ENCODE measurements around the gene CELSR3.
A peak's percentile ranks its signal among the peaks of the same experiment; 100 is the strongest.

Gene CELSR3

GRCh38 chr3:48644898-48645760 is 17.6 kb downstream of the CELSR3 start:
- Mint-ChIP-seq H3K4me1 (ENCODE audit: low read depth in 2 of 2) (no peaks in the 10 kb centered on the region), H3K27me3 (peaks cover 0 to 9% of the 10 kb centered on the region in 2 donors), H3K4me3 (no peak overlapping the region), H3K36me3 (ENCODE audit: insufficient read depth) (peaks cover 9% of the 10 kb centered on the region), H3K9me3 (no peaks in the 10 kb centered on the region), H3K27ac (no peak overlapping the region)
- no peak for DNase-seq
- ATAC-seq (replicated peaks) = no peak

GRCh38 chr3:48642605-48643004 is 20.1 kb downstream of the CELSR3 start:
- no peak overlapping the region for H3K4me3 Mint-ChIP-seq
- ATAC-seq (replicated peaks) (no peak), DNase-seq (no peak)
- H3K27ac Mint-ChIP-seq = no peak overlapping the region
- H3K4me1 Mint-ChIP-seq (ENCODE audit: low read depth in 2 of 2) = peaks cover 0 to 2% of the 10 kb centered on the region in 2 donors
- H3K27me3 Mint-ChIP-seq = peaks cover 0 to 9% of the 10 kb centered on the region in 2 donors
- H3K36me3 Mint-ChIP-seq (ENCODE audit: insufficient read depth) = peaks cover 9% of the 10 kb centered on the region
- no peaks in the 10 kb centered on the region for H3K9me3 Mint-ChIP-seq

GRCh38 chr3:48641396-48641795 is 21.3 kb downstream of the CELSR3 start:
- no peak for ATAC-seq (replicated peaks)
- Mint-ChIP-seq H3K27ac (no peak overlapping the region), H3K36me3 (ENCODE audit: insufficient read depth) (peaks cover 9% of the 10 kb centered on the region), H3K9me3 (no peaks in the 10 kb centered on the region), H3K4me3 (no peak overlapping the region), H3K4me1 (ENCODE audit: low read depth in 2 of 2) (peaks cover 0 to 5% of the 10 kb centered on the region in 2 donors), H3K27me3 (peaks cover 0 to 9% of the 10 kb centered on the region in 2 donors)
- no peak for DNase-seq

GRCh38 chr3:48639944-48640606 is 22.6 kb downstream of the CELSR3 start:
- no peak for DNase-seq
- Mint-ChIP-seq H3K27me3 (peaks cover 0 to 9% of the 10 kb centered on the region in 2 donors), H3K9me3 (no peaks in the 10 kb centered on the region), H3K36me3 (ENCODE audit: insufficient read depth) (peaks cover 12% of the 10 kb centered on the region), H3K4me1 (ENCODE audit: low read depth in 2 of 2) (peaks cover 0 to 8% of the 10 kb centered on the region in 2 donors), H3K27ac (no peak overlapping the region), H3K4me3 (no peak overlapping the region)
- no peak for ATAC-seq (replicated peaks)

- Mint-ChIP-seq H3K4me3 (peak overlapping the region in 1 of 2 donors; percentile 62), H3K4me1 (ENCODE audit: low read depth in 2 of 2) (peaks cover 10 to 18% of the 10 kb centered on the region in 2 donors), H3K36me3 (ENCODE audit: insufficient read depth) (peaks cover 8% of the 10 kb centered on the region), H3K9me3 (no peaks in the 10 kb centered on the region), H3K27ac (peak overlapping the region in 1 of 2 donors; percentile 54), H3K27me3 (peaks cover 0 to 9% of the 10 kb centered on the region in 2 donors)
- DNase-seq = no peak
- no peak for ATAC-seq (replicated peaks)
Measured at GRCh38 chr3:48637305-48637704, 25.4 kb downstream of the CELSR3 start.

- ATAC-seq (replicated peaks) = no peak
- no peak for DNase-seq
- H3K4me3 Mint-ChIP-seq = peak overlapping the region; percentile 80 to 89
- no peaks in the 10 kb centered on the region for H3K9me3 Mint-ChIP-seq
- no peak overlapping the region for H3K27ac Mint-ChIP-seq
- no peaks in the 10 kb centered on the region for H3K27me3 Mint-ChIP-seq
- peaks cover 14 to 18% of the 10 kb centered on the region in 2 donors for H3K4me1 Mint-ChIP-seq (ENCODE audit: low read depth in 2 of 2)
- peaks cover 2% of the 10 kb centered on the region for H3K36me3 Mint-ChIP-seq (ENCODE audit: insufficient read depth)
Measured at GRCh38 chr3:48636149-48636655, 26.5 kb downstream of the CELSR3 start.

- Mint-ChIP-seq H3K4me3 (peak within 1 kb of the TSS; percentile 80 to 89), H3K27ac (peak within 1 kb of the TSS; percentile 61 to 82)
Measured at GRCh38 chr3:48635222-48636021, 27.3 kb downstream of the CELSR3 start, which contains the start of gene SLC26A6. Gene SLC26A6, minus strand, starts transcription at chr3:48635461. Its CDS starts 68 bp downstream, at chr3:48635393.

GRCh38 chr3:48634661-48635221 is 27.9 kb downstream of the CELSR3 start:
- peak in 2 of 3 experiments; percentile 11 to 16 for DNase-seq
- Mint-ChIP-seq H3K27ac (peak overlapping the region; percentile 61 to 82), H3K27me3 (no peaks in the 10 kb centered on the region), H3K36me3 (ENCODE audit: insufficient read depth) (peaks cover 5% of the 10 kb centered on the region), H3K9me3 (no peaks in the 10 kb centered on the region), H3K4me3 (peak overlapping the region; percentile 80 to 89), H3K4me1 (ENCODE audit: low read depth in 2 of 2) (peaks cover 14 to 18% of the 10 kb centered on the region in 2 donors)
- peak; percentile 20 for ATAC-seq (replicated peaks)

More at GRCh38 chr3:48635222-48636021, 27.3 kb downstream of the CELSR3 start, which contains the start of gene SLC26A6:
- no peaks in the 10 kb centered on the region for H3K27me3 Mint-ChIP-seq
- H3K36me3 Mint-ChIP-seq (ENCODE audit: insufficient read depth) = peaks cover 2% of the 10 kb centered on the region
- ATAC-seq (replicated peaks) = peak; percentile 97
- H3K9me3 Mint-ChIP-seq = no peaks in the 10 kb centered on the region
- peak; percentile 88 to 90 (median 89) for DNase-seq
- H3K4me1 Mint-ChIP-seq (ENCODE audit: low read depth in 2 of 2) = peaks cover 14 to 18% of the 10 kb centered on the region in 2 donors

GRCh38 chr3:48633743-48634142 is 28.9 kb downstream of the CELSR3 start:
- Mint-ChIP-seq H3K27me3 (no peaks in the 10 kb centered on the region), H3K4me3 (peak overlapping the region; percentile 80 to 89), H3K4me1 (ENCODE audit: low read depth in 2 of 2) (peaks cover 14 to 16% of the 10 kb centered on the region in 2 donors), H3K36me3 (ENCODE audit: insufficient read depth) (peaks cover 9% of the 10 kb centered on the region), H3K27ac (peak overlapping the region; percentile 61 to 82), H3K9me3 (no peaks in the 10 kb centered on the region)
- no peak for DNase-seq
- ATAC-seq (replicated peaks) = no peak

- ATAC-seq (replicated peaks) (no peak), DNase-seq (no peak)
- Mint-ChIP-seq H3K36me3 (ENCODE audit: insufficient read depth) (peaks cover 11% of the 10 kb centered on the region), H3K4me3 (no peak overlapping the region), H3K9me3 (no peaks in the 10 kb centered on the region), H3K27me3 (no peaks in the 10 kb centered on the region), H3K27ac (peak overlapping the region in 1 of 2 donors; percentile 5), H3K4me1 (ENCODE audit: low read depth in 2 of 2) (peaks cover 14 to 16% of the 10 kb centered on the region in 2 donors)
Measured at GRCh38 chr3:48633256-48633655, 29.4 kb downstream of the CELSR3 start.

GRCh38 chr3:48631516-48632448 is 30.9 kb downstream of the CELSR3 start:
- Mint-ChIP-seq H3K36me3 (ENCODE audit: insufficient read depth) (peaks cover 13% of the 10 kb centered on the region), H3K4me3 (no peak overlapping the region), H3K9me3 (no peaks in the 10 kb centered on the region), H3K27ac (no peak overlapping the region), H3K4me1 (ENCODE audit: low read depth in 2 of 2) (peaks cover 13 to 14% of the 10 kb centered on the region in 2 donors), H3K27me3 (no peaks in the 10 kb centered on the region)
- ATAC-seq (replicated peaks) = no peak
- DNase-seq = no peak

GRCh38 chr3:48630833-48631232 is 31.9 kb downstream of the CELSR3 start:
- no peaks in the 10 kb centered on the region for H3K27me3 Mint-ChIP-seq
- no peak overlapping the region for H3K4me3 Mint-ChIP-seq
- no peaks in the 10 kb centered on the region for H3K9me3 Mint-ChIP-seq
- H3K36me3 Mint-ChIP-seq (ENCODE audit: insufficient read depth) = peaks cover 13% of the 10 kb centered on the region
- DNase-seq (no peak), ATAC-seq (replicated peaks) (no peak)
- no peak overlapping the region for H3K27ac Mint-ChIP-seq
- H3K4me1 Mint-ChIP-seq (ENCODE audit: low read depth in 2 of 2) = peaks cover 13 to 14% of the 10 kb centered on the region in 2 donors

Measured in effector memory CD8-positive, alpha-beta T cell (primary cell).